ENCODE data around the gene ZG16.

DNA sequence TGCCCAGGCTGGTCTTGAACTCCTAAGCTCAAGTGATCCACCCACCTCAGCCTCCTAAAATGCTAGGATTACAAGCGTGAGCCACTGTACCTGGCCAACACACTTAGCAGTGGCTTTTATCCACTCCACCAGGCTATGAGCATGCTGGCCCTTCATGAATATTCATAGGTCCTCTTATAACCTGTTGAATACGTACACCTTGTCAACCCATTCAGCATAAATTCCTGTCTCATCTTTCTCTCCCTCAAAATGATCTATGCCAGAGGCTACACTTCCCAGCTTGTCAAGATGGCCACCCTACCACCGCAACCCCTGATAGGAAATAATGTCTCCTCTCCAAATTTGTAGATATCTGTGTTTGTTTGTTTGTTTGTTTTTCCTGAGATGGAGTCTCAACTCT lies 11.0 kb upstream of the ZG16 start:
- TF ChIP-seq POLR2A (IDR thresholded peaks at IDR 0.05) (no peak), EP300 (IDR thresholded peaks at IDR 0.05) (no peak), POLR2AphosphoS5 (IDR thresholded peaks at IDR 0.05) (no peak)
- TF ChIP-seq, protein P1, sequence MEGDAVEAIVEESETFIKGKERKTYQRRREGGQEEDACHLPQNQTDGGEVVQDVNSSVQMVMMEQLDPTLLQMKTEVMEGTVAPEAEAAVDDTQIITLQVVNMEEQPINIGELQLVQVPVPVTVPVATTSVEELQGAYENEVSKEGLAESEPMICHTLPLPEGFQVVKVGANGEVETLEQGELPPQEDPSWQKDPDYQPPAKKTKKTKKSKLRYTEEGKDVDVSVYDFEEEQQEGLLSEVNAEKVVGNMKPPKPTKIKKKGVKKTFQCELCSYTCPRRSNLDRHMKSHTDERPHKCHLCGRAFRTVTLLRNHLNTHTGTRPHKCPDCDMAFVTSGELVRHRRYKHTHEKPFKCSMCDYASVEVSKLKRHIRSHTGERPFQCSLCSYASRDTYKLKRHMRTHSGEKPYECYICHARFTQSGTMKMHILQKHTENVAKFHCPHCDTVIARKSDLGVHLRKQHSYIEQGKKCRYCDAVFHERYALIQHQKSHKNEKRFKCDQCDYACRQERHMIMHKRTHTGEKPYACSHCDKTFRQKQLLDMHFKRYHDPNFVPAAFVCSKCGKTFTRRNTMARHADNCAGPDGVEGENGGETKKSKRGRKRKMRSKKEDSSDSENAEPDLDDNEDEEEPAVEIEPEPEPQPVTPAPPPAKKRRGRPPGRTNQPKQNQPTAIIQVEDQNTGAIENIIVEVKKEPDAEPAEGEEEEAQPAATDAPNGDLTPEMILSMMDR (IDR thresholded peaks at IDR 0.05): no peak
